ENCODE data around the gene RNF43.
"Not testable (repeated sequence)": the region's sequence is repeated elsewhere in the genome, so short reads cannot be mapped to it uniquely, and the experiment has no call there.

RNF43 gene

GRCh38 chr17:58401287-58401686, 16.0 kb downstream of the RNF43 start:
- H3K4me2 ChIP-seq (ENCODE audit: low read length) = no peak overlapping the region
- no peak overlapping the region for H3K27ac ChIP-seq (ENCODE audit: low read length)
- H3K9ac ChIP-seq (ENCODE audit: low read length) = no peak overlapping the region
- no peak for TF ChIP-seq EZH2phosphoT487 (IDR thresholded peaks at IDR 0.05; ENCODE audit: low read depth)
- TF ChIP-seq, protein P1, sequence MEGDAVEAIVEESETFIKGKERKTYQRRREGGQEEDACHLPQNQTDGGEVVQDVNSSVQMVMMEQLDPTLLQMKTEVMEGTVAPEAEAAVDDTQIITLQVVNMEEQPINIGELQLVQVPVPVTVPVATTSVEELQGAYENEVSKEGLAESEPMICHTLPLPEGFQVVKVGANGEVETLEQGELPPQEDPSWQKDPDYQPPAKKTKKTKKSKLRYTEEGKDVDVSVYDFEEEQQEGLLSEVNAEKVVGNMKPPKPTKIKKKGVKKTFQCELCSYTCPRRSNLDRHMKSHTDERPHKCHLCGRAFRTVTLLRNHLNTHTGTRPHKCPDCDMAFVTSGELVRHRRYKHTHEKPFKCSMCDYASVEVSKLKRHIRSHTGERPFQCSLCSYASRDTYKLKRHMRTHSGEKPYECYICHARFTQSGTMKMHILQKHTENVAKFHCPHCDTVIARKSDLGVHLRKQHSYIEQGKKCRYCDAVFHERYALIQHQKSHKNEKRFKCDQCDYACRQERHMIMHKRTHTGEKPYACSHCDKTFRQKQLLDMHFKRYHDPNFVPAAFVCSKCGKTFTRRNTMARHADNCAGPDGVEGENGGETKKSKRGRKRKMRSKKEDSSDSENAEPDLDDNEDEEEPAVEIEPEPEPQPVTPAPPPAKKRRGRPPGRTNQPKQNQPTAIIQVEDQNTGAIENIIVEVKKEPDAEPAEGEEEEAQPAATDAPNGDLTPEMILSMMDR (IDR thresholded peaks at IDR 0.05; ENCODE audit: low read depth, low read length) = no peak
- no peaks in the 10 kb centered on the region for H3K4me1 ChIP-seq (ENCODE audit: low read length)
- no peaks in the 10 kb centered on the region for H4K20me1 ChIP-seq (ENCODE audit: insufficient read depth, low read length)
- H3K27me3 ChIP-seq (ENCODE audit: low read depth, low read length) = peaks cover 40% of the 10 kb centered on the region
- H3K9me3 ChIP-seq (ENCODE audit: insufficient read depth, low read length) = no peaks in the 10 kb centered on the region
- no peaks in the 10 kb centered on the region for H3K36me3 ChIP-seq (replicated peaks; ENCODE audit: low read depth, low read length)
- H3K79me2 ChIP-seq (ENCODE audit: low read length) = no peaks in the 10 kb centered on the region
- H2AFZ ChIP-seq (ENCODE audit: low read depth, low read length) = no peak overlapping the region
- H3K4me3 ChIP-seq (ENCODE audit: low read length) = no peak overlapping the region

DNA sequence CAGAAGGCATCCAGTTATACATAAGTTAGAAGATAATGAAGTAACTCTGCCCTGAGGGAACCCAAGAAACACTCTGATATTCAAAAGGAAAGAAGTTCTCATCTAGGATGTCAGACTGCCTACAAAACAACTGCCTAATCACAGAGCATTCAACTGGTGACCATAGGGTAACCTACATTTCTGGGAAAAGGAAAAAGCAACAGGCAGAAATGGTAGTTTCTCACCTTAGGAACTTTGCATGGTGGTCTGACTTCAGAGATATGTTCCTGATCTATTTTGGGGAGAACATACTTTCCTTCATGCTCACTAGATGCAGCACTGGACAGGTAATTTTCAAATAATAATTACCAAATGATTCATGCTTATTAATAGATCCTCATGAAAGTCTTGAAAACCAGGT, 16.5 kb downstream of the RNF43 start:
- Histone ChIP-seq H3K79me2 (ENCODE audit: low read length) (no peaks in the 10 kb centered on the region), H3K27me3 (ENCODE audit: low read depth, low read length) (peaks cover 40% of the 10 kb centered on the region), H3K4me3 (ENCODE audit: low read length) (no peak overlapping the region), H2AFZ (ENCODE audit: low read depth, low read length) (no peak overlapping the region), H3K27ac (ENCODE audit: low read length) (no peak overlapping the region), H3K9me3 (ENCODE audit: insufficient read depth, low read length) (no peaks in the 10 kb centered on the region), H3K4me1 (ENCODE audit: low read length) (no peaks in the 10 kb centered on the region), H4K20me1 (ENCODE audit: insufficient read depth, low read length) (no peaks in the 10 kb centered on the region), H3K4me2 (ENCODE audit: low read length) (no peak overlapping the region), H3K36me3 (replicated peaks; ENCODE audit: low read depth, low read length) (no peaks in the 10 kb centered on the region), H3K9ac (ENCODE audit: low read length) (no peak overlapping the region)
- TF ChIP-seq EZH2phosphoT487 (IDR thresholded peaks at IDR 0.05; ENCODE audit: low read depth) = no peak
- TF ChIP-seq, protein P1 (IDR thresholded peaks at IDR 0.05; ENCODE audit: low read depth, low read length) = no peak

DNA sequence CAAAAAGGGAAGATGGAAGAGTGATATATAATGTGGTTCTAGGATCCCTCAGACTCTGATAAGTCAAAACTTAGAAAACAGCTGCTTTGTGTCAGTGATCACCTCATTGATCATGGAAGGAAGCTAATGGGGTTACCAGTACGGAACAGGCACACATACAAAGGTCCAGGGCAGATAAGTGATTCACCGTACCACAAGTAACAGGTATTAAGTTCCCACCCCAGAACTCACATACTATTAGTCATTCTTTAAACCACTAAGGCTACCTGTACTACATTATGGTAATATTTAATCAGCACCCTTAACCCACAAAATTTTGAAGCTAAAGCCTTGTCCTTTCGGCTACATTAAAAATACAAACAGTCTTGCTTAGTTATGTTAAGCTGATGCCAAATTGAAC, 17.4 kb downstream of the RNF43 start:
- H3K4me3 ChIP-seq (ENCODE audit: low read length) = no peak overlapping the region
- H3K4me2 ChIP-seq (ENCODE audit: low read length) = no peak overlapping the region
- H3K27me3 ChIP-seq (ENCODE audit: low read depth, low read length) = peaks cover 48% of the 10 kb centered on the region
- no peaks in the 10 kb centered on the region for H3K9me3 ChIP-seq (ENCODE audit: insufficient read depth, low read length)
- H2AFZ ChIP-seq (ENCODE audit: low read depth, low read length) = no peak overlapping the region
- TF ChIP-seq, protein P1 (IDR thresholded peaks at IDR 0.05; ENCODE audit: low read depth, low read length) = no peak
- TF ChIP-seq EZH2phosphoT487 (IDR thresholded peaks at IDR 0.05; ENCODE audit: low read depth) = no peak
- no peaks in the 10 kb centered on the region for H3K4me1 ChIP-seq (ENCODE audit: low read length)
- no peaks in the 10 kb centered on the region for H4K20me1 ChIP-seq (ENCODE audit: insufficient read depth, low read length)
- H3K27ac ChIP-seq (ENCODE audit: low read length) = no peak overlapping the region
- no peak overlapping the region for H3K9ac ChIP-seq (ENCODE audit: low read length)
- no peaks in the 10 kb centered on the region for H3K36me3 ChIP-seq (replicated peaks; ENCODE audit: low read depth, low read length)
- H3K79me2 ChIP-seq (ENCODE audit: low read length) = no peaks in the 10 kb centered on the region

GRCh38 chr17:58398574-58399266, 18.6 kb downstream of the RNF43 start:
- Histone ChIP-seq H3K27ac (ENCODE audit: low read length) (no peak overlapping the region), H3K36me3 (replicated peaks; ENCODE audit: low read depth, low read length) (no peaks in the 10 kb centered on the region), H4K20me1 (ENCODE audit: insufficient read depth, low read length) (no peaks in the 10 kb centered on the region), H3K9me3 (ENCODE audit: insufficient read depth, low read length) (no peaks in the 10 kb centered on the region), H3K4me2 (ENCODE audit: low read length) (no peak overlapping the region), H3K4me3 (ENCODE audit: low read length) (no peak overlapping the region), H3K4me1 (ENCODE audit: low read length) (no peaks in the 10 kb centered on the region), H3K27me3 (ENCODE audit: low read depth, low read length) (peaks cover 47% of the 10 kb centered on the region), H2AFZ (ENCODE audit: low read depth, low read length) (no peak overlapping the region), H3K79me2 (ENCODE audit: low read length) (no peaks in the 10 kb centered on the region), H3K9ac (ENCODE audit: low read length) (no peak overlapping the region)
- TF ChIP-seq, protein P1 (IDR thresholded peaks at IDR 0.05; ENCODE audit: low read depth, low read length) = no peak
- TF ChIP-seq EZH2phosphoT487 (IDR thresholded peaks at IDR 0.05; ENCODE audit: low read depth) = no peak

DNA sequence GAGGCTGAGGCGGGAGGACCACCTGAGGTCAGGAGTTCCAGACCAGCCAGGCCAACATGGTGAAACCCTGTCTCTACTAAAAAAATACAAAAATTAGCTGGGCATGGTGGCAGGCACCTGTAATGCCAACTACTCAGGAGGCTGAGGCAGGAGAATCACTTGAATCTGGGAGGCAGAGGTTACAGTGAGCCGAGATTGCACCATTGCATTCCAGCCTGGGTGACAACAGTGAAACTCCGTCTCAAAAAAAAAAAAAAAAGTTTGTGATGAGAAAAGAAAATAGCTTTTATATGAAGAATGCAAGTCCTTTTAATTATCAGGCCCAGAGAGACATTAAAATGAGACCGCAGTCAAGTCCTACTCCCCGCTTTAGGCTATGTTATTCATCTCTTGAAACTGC, 19.9 kb downstream of the RNF43 start:
- not testable (repeated sequence) for H3K9ac ChIP-seq (ENCODE audit: low read length); H3K9me3 ChIP-seq (ENCODE audit: insufficient read depth, low read length); H3K27ac ChIP-seq (ENCODE audit: low read length); H4K20me1 ChIP-seq (ENCODE audit: insufficient read depth, low read length); H2AFZ ChIP-seq (ENCODE audit: low read depth, low read length); H3K4me3 ChIP-seq (ENCODE audit: low read length); H3K79me2 ChIP-seq (ENCODE audit: low read length); H3K4me1 ChIP-seq (ENCODE audit: low read length); H3K4me2 ChIP-seq (ENCODE audit: low read length); H3K36me3 ChIP-seq (replicated peaks; ENCODE audit: low read depth, low read length)
- peaks cover 46% of the 10 kb centered on the region for H3K27me3 ChIP-seq (ENCODE audit: low read depth, low read length)

Data from OCI-LY3 (cell line).